Gastroesophageal sphincter (tissue), 4 donors: ENCODE results near the gene SPOCK2. TPM values are rescaled to one million over a fixed set of nuclear protein-coding genes. Genes with fewer than 3 reads are reported as not detected.
"Not testable (repeated sequence)": the region's sequence is repeated elsewhere in the genome, so short reads cannot be mapped to it uniquely, and the experiment has no call there.

ENCODE experiments used
- ATAC-seq: fragments of 150-250 bp; one replicate; pipeline ENCODE4 v1.9.1; 2016; ENCODE audit warnings: mild to moderate bottlenecking, moderate library complexity
- H3K27ac ChIP-seq, 4 donors: fragments of 200-600 bp; sonication (generic) in 3 of 4; 1 replicate in 3 of 4; 2 replicates in 1 of 4; pipeline ENCODE4 v1.5.1; 2016 to 2019
- H3K27me3 ChIP-seq: fragments of 200-600 bp; sonication (generic); one replicate; pipeline ENCODE4 v1.5.1; 2019
- H3K36me3 ChIP-seq, 2 donors: fragments of 200-600 bp; sonication (generic); one replicate each; pipeline ENCODE4 v1.5.1; 2019; ENCODE audit warnings: control low read depth in 1 of 2
- H3K4me1 ChIP-seq, 3 donors: fragments of 200-600 bp; sonication (generic); 1 replicate in 2 of 3; 2 replicates in 1 of 3; pipeline ENCODE4 v1.5.1; 2016 to 2019; ENCODE audit warnings: control low read depth in 2 of 3
- H3K4me3 ChIP-seq, 2 donors: fragments of 200-600 bp; sonication (generic); one replicate each; pipeline ENCODE4 v1.5.1; 2019; ENCODE audit warnings: mild to moderate bottlenecking in 1 of 2, moderate library complexity in 1 of 2
- H3K9me3 ChIP-seq, 3 donors: fragments of 200-600 bp; sonication (generic); one replicate each; pipeline ENCODE4 v1.5.1; 2017 to 2019; ENCODE audit warnings: control low read depth in 2 of 3
- EP300 ChIP-seq: sonication (generic); formaldehyde crosslinking; IDR thresholded peaks from one replicate; pipeline ENCODE4 v1.6.1; 2017; ENCODE audit warnings: antibody characterized with exemption, mild to moderate bottlenecking
- POLR2A ChIP-seq, 2 donors: fragments of 450-650 bp; IDR thresholded peaks; one replicate each; pipeline ENCODE4 v1.6.1; 2017; ENCODE audit warnings: antibody characterized with exemption in 2 of 2, mild to moderate bottlenecking in 2 of 2, moderate library complexity in 1 of 2
- POLR2AphosphoS5 ChIP-seq: sonication (generic); formaldehyde crosslinking; IDR thresholded peaks from one replicate; pipeline ENCODE4 v1.6.1; 2017; ENCODE audit warnings: antibody characterized with exemption
- WGBS, 2 donors: methylation state at CpG; one replicate each; pipeline ENCODE4 v1.1.5; 2018; ENCODE audit warnings: low coverage in 1 of 2; 5-methylcytosine and 5-hydroxymethylcytosine counted together
- total RNA-seq, 4 donors: library from RNA; depleted of rRNA; stranded (reverse); fragments of >200 nt; gene quantifications; one replicate each; pipeline ENCODE4 v1.1.0, GENCODE V29; 2016
- TF ChIP-seq, protein P1 (sequence below), 4 experiments: fragments of 200-600 bp in 2 of 4; fragments of 450-650 bp in 2 of 4; sonication (generic) in 1 of 4; IDR thresholded peaks; one replicate each; pipeline ENCODE4 v1.5.1; 2017 to 2019; ENCODE audit warnings: antibody characterized with exemption in 4 of 4, mild to moderate bottlenecking in 2 of 4, moderate library complexity in 2 of 4

The SPOCK2 gene
- total RNA-seq, 4 donors from 2014 or later, result 6.2 to 9.2 (median 7.9) TPM

DNA sequence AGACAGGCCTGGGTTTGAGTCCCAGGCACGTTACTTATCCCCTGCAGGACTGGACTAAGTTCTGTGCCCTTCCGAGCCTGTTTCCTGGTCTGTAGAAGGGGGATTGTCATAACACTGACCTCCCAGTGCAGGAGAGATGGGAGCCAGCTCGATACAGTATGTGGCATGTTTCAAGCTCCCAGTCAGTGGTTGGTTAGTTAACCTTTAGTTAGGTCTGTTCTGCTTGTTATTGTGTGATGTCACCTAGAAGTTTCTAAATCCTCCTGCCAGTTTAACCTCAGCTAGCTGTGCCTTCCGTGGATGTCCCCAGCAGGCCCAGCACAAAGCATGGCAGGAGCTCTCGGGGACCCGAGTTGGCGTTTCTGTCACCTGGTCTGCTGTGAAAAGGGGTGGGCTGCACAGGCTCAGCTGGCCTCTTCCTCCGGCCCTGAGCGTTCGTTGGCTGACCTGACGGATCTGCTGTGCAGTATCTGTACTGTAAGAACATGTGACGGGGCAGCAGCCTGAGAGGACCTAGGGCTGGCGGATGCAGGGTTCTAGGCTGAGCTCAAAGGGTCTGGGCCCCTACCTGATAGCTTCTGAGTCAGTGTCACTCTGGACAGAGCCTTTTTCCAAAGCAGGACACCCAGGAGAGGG, 53.0 kb downstream of the SPOCK2 start:
- no peak overlapping the region for H3K4me3 ChIP-seq
- no peak for TF ChIP-seq POLR2AphosphoS5
- no peaks in the 10 kb centered on the region for H3K9me3 ChIP-seq
- H3K4me1 ChIP-seq, result peaks cover 0 to 9% (median 0%) of the 10 kb centered on the region in 3 donors
- no peaks in the 10 kb centered on the region for H3K27me3 ChIP-seq
- H3K27ac ChIP-seq, result no peak overlapping the region
- no peaks in the 10 kb centered on the region for H3K36me3 ChIP-seq
- WGBS, 2 donors, result 90 to 95% methylated on average over 3 to 4 of the region's 13 CpGs
- no peak for ATAC-seq

DNA sequence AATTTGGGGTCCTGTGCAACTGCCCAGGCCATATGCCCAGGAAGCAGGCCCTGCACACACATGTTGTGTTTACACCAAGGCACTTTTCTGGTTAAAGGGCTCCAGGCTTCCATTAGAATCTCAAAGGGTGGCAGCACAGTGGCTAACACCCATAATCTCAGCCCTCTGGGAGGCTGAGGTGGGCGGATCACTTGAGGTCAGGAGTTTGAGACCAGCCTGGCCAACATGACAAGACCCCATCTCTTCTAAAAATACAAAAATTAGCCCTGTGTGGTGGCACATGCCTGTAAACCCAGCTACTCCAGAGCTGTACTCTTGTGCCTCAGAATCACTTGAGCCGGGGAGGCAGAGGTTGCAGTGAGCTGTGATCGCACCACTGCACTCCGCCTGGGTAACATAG, 53.6 kb downstream of the SPOCK2 start:
- Histone ChIP-seq H3K4me1 (peaks cover 0 to 9% (median 0%) of the 10 kb centered on the region in 3 donors), H3K36me3 (no peaks in the 10 kb centered on the region), H3K9me3 (no peaks in the 10 kb centered on the region), H3K27ac (no peak overlapping the region), H3K27me3 (no peaks in the 10 kb centered on the region), H3K4me3 (no peak overlapping the region)
- 100% methylated on average over 1 of the region's 4 CpGs; no CpG with 5 or more reads in 1 of the 2 donors for WGBS, 2 donors
- TF ChIP-seq POLR2AphosphoS5 (no peak), POLR2A (IDR thresholded peaks at IDR 0.05) (no peak), EP300 (no peak)
- TF ChIP-seq, protein P1, sequence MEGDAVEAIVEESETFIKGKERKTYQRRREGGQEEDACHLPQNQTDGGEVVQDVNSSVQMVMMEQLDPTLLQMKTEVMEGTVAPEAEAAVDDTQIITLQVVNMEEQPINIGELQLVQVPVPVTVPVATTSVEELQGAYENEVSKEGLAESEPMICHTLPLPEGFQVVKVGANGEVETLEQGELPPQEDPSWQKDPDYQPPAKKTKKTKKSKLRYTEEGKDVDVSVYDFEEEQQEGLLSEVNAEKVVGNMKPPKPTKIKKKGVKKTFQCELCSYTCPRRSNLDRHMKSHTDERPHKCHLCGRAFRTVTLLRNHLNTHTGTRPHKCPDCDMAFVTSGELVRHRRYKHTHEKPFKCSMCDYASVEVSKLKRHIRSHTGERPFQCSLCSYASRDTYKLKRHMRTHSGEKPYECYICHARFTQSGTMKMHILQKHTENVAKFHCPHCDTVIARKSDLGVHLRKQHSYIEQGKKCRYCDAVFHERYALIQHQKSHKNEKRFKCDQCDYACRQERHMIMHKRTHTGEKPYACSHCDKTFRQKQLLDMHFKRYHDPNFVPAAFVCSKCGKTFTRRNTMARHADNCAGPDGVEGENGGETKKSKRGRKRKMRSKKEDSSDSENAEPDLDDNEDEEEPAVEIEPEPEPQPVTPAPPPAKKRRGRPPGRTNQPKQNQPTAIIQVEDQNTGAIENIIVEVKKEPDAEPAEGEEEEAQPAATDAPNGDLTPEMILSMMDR (IDR thresholded peaks at IDR 0.05), result no peak
- no peak for ATAC-seq

DNA sequence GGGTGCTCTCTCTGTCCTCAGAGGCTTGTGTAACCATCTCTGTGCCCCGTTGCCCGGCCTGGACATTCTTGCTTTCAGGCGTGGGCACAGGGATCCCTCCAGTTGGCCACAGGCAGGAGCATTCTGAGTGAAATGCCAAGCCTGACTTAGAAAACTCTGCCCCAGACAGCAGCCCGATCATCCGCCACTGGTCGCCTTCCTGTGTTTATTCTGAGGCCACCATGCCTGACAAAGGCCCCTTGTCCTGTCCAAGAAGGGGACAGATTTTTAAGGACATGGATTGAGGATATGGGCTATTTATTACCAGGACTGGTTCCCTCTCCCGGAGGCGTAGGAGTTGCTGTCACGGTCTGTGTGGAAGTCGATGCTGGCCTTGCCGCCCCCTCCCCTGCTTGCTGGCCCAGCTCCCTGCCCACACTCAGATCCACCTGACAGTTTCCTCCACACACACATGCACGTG, 54.3 kb downstream of the SPOCK2 start:
- Histone ChIP-seq H3K27ac (no peak overlapping the region), H3K36me3 (no peaks in the 10 kb centered on the region), H3K27me3 (no peaks in the 10 kb centered on the region), H3K4me3 (no peak overlapping the region), H3K4me1 (peaks cover 0 to 6% (median 0%) of the 10 kb centered on the region in 3 donors), H3K9me3 (no peaks in the 10 kb centered on the region)
- TF ChIP-seq EP300 (no peak), POLR2AphosphoS5 (no peak), POLR2A (IDR thresholded peaks at IDR 0.05) (no peak)
- TF ChIP-seq, protein P1 (IDR thresholded peaks at IDR 0.05), result no peak
- no CpG with 5 or more reads among the region's 12 CpGs for WGBS, 2 donors
- no peak for ATAC-seq

DNA sequence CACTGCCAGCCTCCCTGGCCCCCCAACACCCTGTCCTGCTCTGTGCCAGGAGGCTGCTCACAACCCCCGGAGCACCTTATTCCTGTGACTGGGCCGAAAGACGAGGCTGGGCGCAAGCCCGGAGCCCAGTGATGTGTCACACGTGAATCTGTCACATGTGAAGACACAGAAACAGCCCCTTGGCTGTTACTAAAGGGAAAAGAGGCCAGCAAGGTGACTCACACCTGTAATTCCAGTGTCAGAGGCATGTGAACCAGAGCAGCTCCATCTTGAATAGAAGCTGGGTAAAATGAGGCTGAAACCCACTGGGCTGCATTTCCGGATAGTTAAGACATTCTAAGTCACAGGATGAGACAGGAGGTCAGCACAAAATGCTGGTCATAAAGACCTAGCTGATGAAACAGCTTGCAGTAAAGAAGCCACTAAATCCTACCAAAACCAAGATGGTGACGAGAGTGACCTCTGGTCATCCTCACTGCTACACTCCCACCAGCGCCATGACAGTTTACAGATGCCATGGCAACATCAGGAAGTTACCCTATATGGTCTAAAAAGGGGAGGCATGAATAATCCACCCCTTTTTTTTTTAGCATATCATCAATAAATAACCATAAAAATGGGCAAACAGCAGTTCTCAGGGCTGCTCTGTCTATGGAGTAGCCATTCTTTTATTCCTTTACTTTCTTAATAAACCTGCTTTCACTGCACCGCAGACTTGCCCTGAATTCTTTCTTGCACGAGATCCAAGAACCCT, 55.8 kb downstream of the SPOCK2 start:
- not testable (repeated sequence) for H3K4me1 ChIP-seq, H3K27ac ChIP-seq, H3K36me3 ChIP-seq, ATAC-seq, H3K27me3 ChIP-seq, H3K4me3 ChIP-seq, H3K9me3 ChIP-seq
- 82 to 87% methylated on average over 3 to 5 of the region's 11 CpGs for WGBS, 2 donors

DNA sequence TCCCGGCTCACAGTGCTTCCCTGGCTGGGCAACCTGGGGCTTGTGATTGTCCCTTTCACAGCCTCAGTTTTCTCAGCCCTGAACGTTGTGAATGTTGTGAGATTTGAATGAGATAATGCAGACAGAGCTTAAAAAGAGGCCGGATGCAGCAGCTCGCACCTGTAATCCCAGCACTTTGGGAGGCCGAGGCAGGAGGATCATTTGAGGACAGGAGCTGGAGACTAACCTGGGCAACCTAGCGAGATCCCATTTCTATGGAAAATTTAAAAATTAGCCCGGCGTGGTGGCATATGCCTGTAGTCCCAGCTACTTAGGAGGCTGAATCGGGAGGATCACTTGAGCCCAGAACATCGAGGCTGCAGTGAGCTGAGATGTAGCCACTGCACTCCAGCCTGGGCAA, 56.6 kb downstream of the SPOCK2 start:
- Histone ChIP-seq H3K27me3 (no peaks in the 10 kb centered on the region), H3K36me3 (no peaks in the 10 kb centered on the region), H3K27ac (no peak overlapping the region), H3K9me3 (no peaks in the 10 kb centered on the region), H3K4me1 (peaks cover 0 to 1% (median 0%) of the 10 kb centered on the region in 3 donors), H3K4me3 (no peak overlapping the region)
- TF ChIP-seq EP300 (no peak), POLR2AphosphoS5 (no peak)
- TF ChIP-seq, protein P1 (IDR thresholded peaks at IDR 0.05), result no peak
- no peak for ATAC-seq
- WGBS, 2 donors, result 20 to 93% methylated on average over 1 to 6 of the region's 10 CpGs
